OCI-LY3 (cell line): ENCODE data around the gene ZNF213.

Source experiments
- H2AFZ ChIP-seq: fragments of 200-600, 300-600 bp; shearing (Covaris generic); 2 replicates; pipeline ENCODE4 v1.6.0; 2014; ENCODE audit warnings: antibody characterized with exemption, low read depth, low read length
- H3K27ac ChIP-seq: fragments of 200-600, 300-600 bp; sonication (generic); 2 replicates; pipeline ENCODE4 v1.5.1; 2014; ENCODE audit warnings: mild to moderate bottlenecking, low read length, moderate library complexity, mixed read lengths
- H3K27me3 ChIP-seq: fragments of 200-600, 300-600 bp; sonication (generic); 2 replicates; pipeline ENCODE4 v1.6.1; 2014; ENCODE audit warnings: low read depth, low read length, mixed read lengths
- H3K36me3 ChIP-seq: fragments of 200-600, 300-600 bp; sonication (generic); replicated peaks from 2 replicates; pipeline ENCODE3; 2014; ENCODE audit warnings: low read depth, low read length, mixed read lengths
- H3K4me1 ChIP-seq: fragments of 300-600, 200-600 bp; sonication (generic); 2 replicates; pipeline ENCODE4 v1.6.1; 2014; ENCODE audit warnings: low read length, mixed read lengths
- H3K4me2 ChIP-seq: fragments of 200-600, 300-600 bp; sonication (generic); 2 replicates; pipeline ENCODE4 v1.6.1; 2014; ENCODE audit warnings: low read length, mixed read lengths
- H3K4me3 ChIP-seq: fragments of 300-600, 200-600 bp; sonication (generic); 2 replicates; pipeline ENCODE4 v1.5.1; 2014; ENCODE audit warnings: antibody characterized with exemption, mild to moderate bottlenecking, low read length, moderate library complexity
- H3K79me2 ChIP-seq: fragments of 300-600, 200-600 bp; shearing (Covaris generic); 2 replicates; pipeline ENCODE4 v1.6.1; 2014; ENCODE audit warnings: mild to moderate bottlenecking, low read length, mixed read lengths
- H3K9ac ChIP-seq: fragments of 300-600, 200-600 bp; shearing (Covaris generic); 2 replicates; pipeline ENCODE4 v1.6.0; 2014; ENCODE audit warnings: mild to moderate bottlenecking, low read length, moderate library complexity
- H3K9me3 ChIP-seq: fragments of 200-600, 300-600 bp; shearing (Covaris generic); 2 replicates; pipeline ENCODE4 v1.6.1; 2014; ENCODE audit warnings: low read length, mixed read lengths; ENCODE audit not compliant: insufficient read depth
- H4K20me1 ChIP-seq: fragments of 200-600, 300-600 bp; sonication (generic); 2 replicates; pipeline ENCODE4 v1.6.1; 2016; ENCODE audit warnings: low read length, mixed read lengths; ENCODE audit not compliant: insufficient read depth
- EZH2phosphoT487 ChIP-seq: fragments of 200-600 bp; shearing (Covaris generic); IDR thresholded peaks from 2 replicates; pipeline ENCODE4 v1.6.1; 2018; ENCODE audit warnings: antibody characterized with exemption, mixed run types, low read depth
- TF ChIP-seq, protein P1 (sequence below): fragments of 200-600, 300-600 bp; sonication (generic); IDR thresholded peaks from 2 replicates; pipeline ENCODE4 v1.5.1; 2014; ENCODE audit warnings: antibody characterized with exemption, low read length, low read depth

ZNF213 gene

DNA sequence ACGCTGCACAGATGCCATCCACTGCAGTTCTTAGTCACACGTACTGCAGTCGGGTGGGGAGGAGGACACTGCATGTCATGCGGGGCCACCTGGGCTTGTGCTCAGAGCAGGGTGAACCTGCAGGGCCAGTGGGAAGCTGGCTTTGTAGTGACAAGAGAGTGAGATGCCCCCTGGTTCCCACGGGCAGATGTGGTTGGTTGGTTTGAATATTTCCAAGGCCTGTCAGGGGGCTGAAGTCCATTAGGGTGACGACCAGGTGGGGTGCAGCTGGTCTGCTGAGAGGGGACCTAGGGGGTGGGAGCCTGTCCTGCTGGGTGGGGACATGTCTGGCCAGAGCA, 14.3 kb downstream of the ZNF213 start:
- H3K79me2 ChIP-seq = no peaks in the 10 kb centered on the region
- TF ChIP-seq, protein P1, sequence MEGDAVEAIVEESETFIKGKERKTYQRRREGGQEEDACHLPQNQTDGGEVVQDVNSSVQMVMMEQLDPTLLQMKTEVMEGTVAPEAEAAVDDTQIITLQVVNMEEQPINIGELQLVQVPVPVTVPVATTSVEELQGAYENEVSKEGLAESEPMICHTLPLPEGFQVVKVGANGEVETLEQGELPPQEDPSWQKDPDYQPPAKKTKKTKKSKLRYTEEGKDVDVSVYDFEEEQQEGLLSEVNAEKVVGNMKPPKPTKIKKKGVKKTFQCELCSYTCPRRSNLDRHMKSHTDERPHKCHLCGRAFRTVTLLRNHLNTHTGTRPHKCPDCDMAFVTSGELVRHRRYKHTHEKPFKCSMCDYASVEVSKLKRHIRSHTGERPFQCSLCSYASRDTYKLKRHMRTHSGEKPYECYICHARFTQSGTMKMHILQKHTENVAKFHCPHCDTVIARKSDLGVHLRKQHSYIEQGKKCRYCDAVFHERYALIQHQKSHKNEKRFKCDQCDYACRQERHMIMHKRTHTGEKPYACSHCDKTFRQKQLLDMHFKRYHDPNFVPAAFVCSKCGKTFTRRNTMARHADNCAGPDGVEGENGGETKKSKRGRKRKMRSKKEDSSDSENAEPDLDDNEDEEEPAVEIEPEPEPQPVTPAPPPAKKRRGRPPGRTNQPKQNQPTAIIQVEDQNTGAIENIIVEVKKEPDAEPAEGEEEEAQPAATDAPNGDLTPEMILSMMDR = no peak
- no peak for TF ChIP-seq EZH2phosphoT487
- no peaks in the 10 kb centered on the region for H3K27me3 ChIP-seq
- H2AFZ ChIP-seq = peak overlapping the region; percentile 45; the same call in 1 of the 2 replicates
- H3K4me1 ChIP-seq = peaks cover 6% of the 10 kb centered on the region; the same call in 1 of the 2 replicates
- H3K4me2 ChIP-seq = peak overlapping the region; percentile 90
- H3K36me3 ChIP-seq = no peaks in the 10 kb centered on the region
- H4K20me1 ChIP-seq = no peaks in the 10 kb centered on the region
- peak overlapping the region; percentile 90 for H3K4me3 ChIP-seq
- H3K9ac ChIP-seq = peak overlapping the region; percentile 91
- no peaks in the 10 kb centered on the region for H3K9me3 ChIP-seq
- H3K27ac ChIP-seq = peak overlapping the region; percentile 70

DNA sequence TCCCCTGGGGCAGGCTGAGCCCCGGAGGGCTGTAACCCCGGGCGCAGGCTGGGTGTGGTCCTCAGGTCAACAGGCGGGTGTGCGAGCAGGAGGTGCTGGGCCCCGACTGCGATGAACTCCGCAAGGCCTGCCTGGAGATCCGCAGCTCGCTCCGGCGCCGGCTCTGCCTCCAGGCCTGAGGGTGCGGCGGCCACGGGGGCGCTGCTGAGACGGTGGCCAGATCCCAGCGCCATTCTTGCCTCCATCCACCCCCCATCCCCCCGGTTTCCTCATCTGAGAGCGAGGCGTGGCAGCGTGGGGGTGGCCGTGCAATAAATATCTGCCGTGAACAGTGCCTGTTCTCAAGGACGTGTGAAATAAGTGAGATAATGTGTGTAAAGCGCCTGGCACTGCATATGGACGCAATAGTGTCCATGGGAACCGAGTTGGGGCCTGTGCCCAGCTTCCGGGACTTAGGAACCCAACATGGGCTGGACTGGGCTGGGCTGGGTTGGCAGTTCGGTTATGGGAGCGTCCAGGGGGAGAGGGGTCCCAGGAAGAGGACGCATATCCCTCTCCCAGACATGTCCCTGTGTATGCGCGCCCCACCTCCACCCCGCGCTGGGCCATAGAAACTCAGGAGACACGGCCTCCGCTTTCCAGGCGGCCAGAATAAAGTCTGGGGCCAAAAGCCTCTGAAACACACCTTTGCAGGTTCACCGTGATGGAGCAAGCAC, 15.0 kb downstream of the ZNF213 start:
- peak overlapping the region; percentile 71 for H2AFZ ChIP-seq
- H3K9me3 ChIP-seq = no peaks in the 10 kb centered on the region
- no peak for TF ChIP-seq EZH2phosphoT487
- TF ChIP-seq, protein P1 = peak; percentile 54
- no peaks in the 10 kb centered on the region for H3K79me2 ChIP-seq
- peaks cover 6% of the 10 kb centered on the region; the same call in 1 of the 2 replicates for H3K4me1 ChIP-seq
- H3K27me3 ChIP-seq = no peaks in the 10 kb centered on the region
- H3K36me3 ChIP-seq = no peaks in the 10 kb centered on the region
- H3K27ac ChIP-seq = peak overlapping the region; percentile 70
- H3K4me2 ChIP-seq = peak overlapping the region; percentile 90
- H4K20me1 ChIP-seq = no peaks in the 10 kb centered on the region
- H3K9ac ChIP-seq = peak overlapping the region; percentile 91
- peak overlapping the region; percentile 90 for H3K4me3 ChIP-seq

DNA sequence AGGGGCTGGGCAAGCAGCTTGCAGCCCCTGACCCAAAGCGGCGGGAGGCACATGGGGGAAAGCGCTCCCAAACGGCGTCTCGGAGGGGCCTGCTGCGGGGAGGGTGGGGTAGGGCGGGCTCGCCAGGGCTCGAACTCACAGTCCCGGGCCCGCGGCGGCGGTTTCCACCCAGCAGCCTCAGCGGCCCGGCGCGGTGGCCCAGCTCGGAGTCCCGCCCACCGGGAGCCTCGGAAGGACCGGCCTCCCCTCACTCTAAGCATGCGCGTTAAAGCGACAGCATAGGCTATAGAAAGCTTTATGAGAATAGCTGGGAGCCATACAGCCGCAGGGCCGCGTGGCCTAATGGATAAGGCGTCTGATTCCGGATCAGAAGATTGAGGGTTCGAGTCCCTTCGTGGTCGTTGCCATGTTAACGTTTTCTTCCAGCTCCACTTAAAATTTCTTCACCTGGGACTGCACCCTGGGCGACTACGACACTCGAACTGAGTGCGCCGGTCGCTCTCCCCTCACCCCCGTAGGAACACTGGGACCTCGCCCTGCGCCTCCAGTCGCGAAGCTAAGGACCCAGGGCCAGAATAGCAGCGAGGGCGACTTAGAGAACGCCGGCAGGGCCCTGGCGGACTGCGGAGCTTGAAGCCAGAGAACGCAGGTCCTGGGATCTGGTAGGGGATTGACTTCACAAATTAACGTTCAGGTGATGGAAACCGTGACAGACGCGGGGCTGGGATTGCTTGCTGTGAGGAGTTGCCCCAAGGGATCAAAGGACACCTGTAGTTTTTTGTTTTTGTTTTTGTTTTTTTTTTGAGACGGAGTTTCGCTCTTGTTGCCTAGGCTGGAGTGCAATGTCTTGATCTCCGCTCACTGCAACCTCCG, 15.8 kb downstream of the ZNF213 start:
- peaks cover 6% of the 10 kb centered on the region; the same call in 1 of the 2 replicates for H3K4me1 ChIP-seq
- no peaks in the 10 kb centered on the region for H3K79me2 ChIP-seq
- peak overlapping the region; percentile 90 for H3K4me3 ChIP-seq
- H4K20me1 ChIP-seq = no peaks in the 10 kb centered on the region
- H3K36me3 ChIP-seq = no peaks in the 10 kb centered on the region
- H3K9me3 ChIP-seq = no peaks in the 10 kb centered on the region
- peak overlapping the region; percentile 70 for H3K27ac ChIP-seq
- peak overlapping the region; percentile 91 for H3K9ac ChIP-seq
- TF ChIP-seq EZH2phosphoT487 = no peak
- TF ChIP-seq, protein P1 = no peak
- peak overlapping the region; percentile 71; the same call in 1 of the 2 replicates for H2AFZ ChIP-seq
- H3K4me2 ChIP-seq = peak overlapping the region; percentile 90
- H3K27me3 ChIP-seq = no peaks in the 10 kb centered on the region

DNA sequence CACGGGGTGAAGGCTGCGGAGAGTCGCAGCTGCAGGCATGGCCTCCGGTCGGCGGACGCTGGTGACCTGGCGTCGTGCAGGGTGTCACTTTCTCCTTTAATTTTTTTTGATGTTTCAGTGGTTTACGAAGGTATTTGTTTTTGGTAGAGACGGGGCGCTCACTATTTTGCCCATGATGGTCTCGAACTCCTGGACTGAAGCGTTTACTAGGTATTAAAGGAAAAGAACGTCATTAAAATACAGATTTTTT, 17.1 kb downstream of the ZNF213 start:
- peaks cover 6% of the 10 kb centered on the region; the same call in 1 of the 2 replicates for H3K4me1 ChIP-seq
- no peaks in the 10 kb centered on the region for H3K36me3 ChIP-seq
- TF ChIP-seq, protein P1 = no peak
- TF ChIP-seq EZH2phosphoT487 = no peak
- no peaks in the 10 kb centered on the region for H3K79me2 ChIP-seq
- peak overlapping the region; percentile 85 for H3K4me3 ChIP-seq
- peak overlapping the region; percentile 43; the same call in 1 of the 2 replicates for H2AFZ ChIP-seq
- H3K9ac ChIP-seq = peak overlapping the region; percentile 40
- no peaks in the 10 kb centered on the region for H3K27me3 ChIP-seq
- H4K20me1 ChIP-seq = no peaks in the 10 kb centered on the region
- peak overlapping the region; percentile 39 for H3K27ac ChIP-seq
- peak overlapping the region; percentile 81 for H3K4me2 ChIP-seq
- H3K9me3 ChIP-seq = no peaks in the 10 kb centered on the region
